Fibroblast of lung (primary cell): Measurements from ENCODE around the gene MRFAP1L1. TPM values are rescaled to one million over a fixed set of nuclear protein-coding genes. Genes with fewer than 3 reads are reported as not detected.

Experiments used
- DNase-seq, 2 donors: peaks; one replicate each; pipeline versions ENCODE4 v3.0.0 to v3.0.0-alpha.2; 2010; ENCODE audit warnings: low read depth in 2 of 2
- H2AFZ ChIP-seq: 2 replicates; pipeline ENCODE4 v1.5.1; 2012; ENCODE audit warnings: low read length, control low read depth, inconsistent platforms
- H3K27ac ChIP-seq: 2 replicates; pipeline ENCODE4 v1.5.1; 2011; ENCODE audit warnings: low read length, control low read depth; ENCODE audit not compliant: insufficient read depth
- H3K27me3 ChIP-seq: 2 replicates; pipeline ENCODE4 v1.5.1; 2011; ENCODE audit warnings: mild to moderate bottlenecking, low read length; ENCODE audit not compliant: control insufficient read depth, insufficient read depth
- H3K36me3 ChIP-seq: 2 replicates; pipeline ENCODE4 v1.5.1; 2011; ENCODE audit warnings: low read length; ENCODE audit not compliant: control insufficient read depth, insufficient read depth
- H3K4me1 ChIP-seq: 2 replicates; pipeline ENCODE4 v1.5.1; 2011; ENCODE audit warnings: low read length; ENCODE audit not compliant: control insufficient read depth, insufficient read depth; ENCODE audit errors: extremely low read depth
- H3K4me2 ChIP-seq: 2 replicates; pipeline ENCODE4 v1.5.1; 2011; ENCODE audit warnings: low read length, control low read depth; ENCODE audit not compliant: insufficient read depth; ENCODE audit errors: extremely low read depth
- H3K4me3 ChIP-seq, 4 experiments: fragments of 200-600 bp in 1 of 4; sonication (generic) in 1 of 4; replicated peaks in 1 of 4; 2 replicates each; pipeline ENCODE4 v1.5.1; 2011 to 2016; ENCODE audit warnings: low read length in 4 of 4, low read depth in 3 of 4, mild to moderate bottlenecking in 3 of 4, control low read depth in 2 of 4, inconsistent platforms in 1 of 4, mixed read lengths in 1 of 4; ENCODE audit not compliant: insufficient read depth in 1 of 4; ENCODE audit errors: control extremely low read depth in 1 of 4
- H3K79me2 ChIP-seq: 2 replicates; pipeline ENCODE4 v1.5.1; 2012; ENCODE audit warnings: mild to moderate bottlenecking, low read length, inconsistent platforms; ENCODE audit not compliant: control insufficient read depth, insufficient read depth
- H3K9ac ChIP-seq: 2 replicates; pipeline ENCODE4 v1.5.1; 2011; ENCODE audit warnings: mild to moderate bottlenecking, low read length, control low read depth; ENCODE audit not compliant: insufficient read depth
- H3K9me3 ChIP-seq: 2 replicates; pipeline ENCODE4 v1.5.1; 2012; ENCODE audit warnings: low read depth, low read length; ENCODE audit not compliant: control insufficient read depth, insufficient read depth
- H4K20me1 ChIP-seq: 2 replicates; pipeline ENCODE4 v1.5.1; 2011; ENCODE audit warnings: low read length; ENCODE audit not compliant: control insufficient read depth, insufficient read depth; ENCODE audit errors: extremely low read depth
- EZH2 ChIP-seq: IDR thresholded peaks from 2 replicates; pipeline ENCODE4 v1.5.1; 2012; ENCODE audit warnings: low read length, control low read depth, mild to moderate bottlenecking; ENCODE audit errors: missing control alignments
- polyA plus RNA-seq, 2 donors: library from polyadenylated mRNA; depleted of rRNA in 1 of 2; stranded (reverse) in 1 of 2; unstranded in 1 of 2; fragments of >200 nt; gene quantifications; 2 replicates each; pipeline ENCODE4 v1.2.1, GENCODE V29; 2011 to 2012; ENCODE audit warnings: missing spikeins in 1 of 2
- total RNA-seq: library from RNA; depleted of rRNA; stranded (reverse); fragments of >200 nt; gene quantifications from 2 replicates; pipeline ENCODE4 v1.2.1, GENCODE V29; 2014
- TF ChIP-seq, protein P1 (sequence below), 2 donors: IDR thresholded peaks in 1 of 2; conservative IDR thresholded peaks in 1 of 2; 1 replicate in 1 of 2; 2 replicates in 1 of 2; pipeline ENCODE4 v1.5.1; 2011 to 2012; ENCODE audit warnings: low read length in 2 of 2, control low read depth in 1 of 2, inconsistent platforms in 1 of 2, low read depth in 1 of 2, mild to moderate bottlenecking in 1 of 2

MRFAP1L1 gene
- total and polyA plus RNA-seq, 2 donors (not counting 1 experiment from before 2014, with no cell fraction given): 41.6 to 77.4 TPM

DNA sequence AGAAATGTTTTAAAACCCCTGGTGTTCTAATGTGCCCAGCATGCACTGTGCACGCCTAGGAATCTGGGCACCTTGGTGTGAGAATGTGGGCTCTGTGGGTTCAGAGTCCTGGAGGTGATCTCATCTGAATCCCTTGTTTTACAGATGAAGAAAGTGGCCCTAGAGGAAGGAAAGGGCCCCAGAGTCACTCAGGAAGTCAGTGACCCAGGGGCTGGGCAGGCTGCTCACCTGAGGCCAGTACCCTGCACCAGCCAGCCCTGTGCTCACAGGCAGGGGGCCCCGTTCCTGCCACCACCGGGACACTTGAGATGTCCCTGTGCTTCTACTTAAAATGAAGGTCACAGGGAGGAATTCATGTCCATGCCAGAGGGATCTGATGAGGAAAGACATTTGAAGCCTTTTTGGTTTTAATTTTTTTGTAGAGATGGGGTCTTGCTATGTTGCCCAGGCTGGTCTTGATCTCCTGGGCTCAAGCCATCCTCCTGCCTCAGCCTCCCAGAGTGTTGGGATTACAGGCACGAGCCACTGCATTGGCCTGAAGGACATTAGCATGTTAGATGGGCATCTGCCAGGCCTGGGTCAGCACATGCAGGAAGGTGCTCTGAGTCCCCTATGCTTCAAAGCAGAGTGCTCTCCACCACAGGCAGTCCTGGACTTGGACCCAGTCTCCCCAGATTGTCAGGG, 23.4 kb downstream of the MRFAP1L1 start:
- H3K4me3 ChIP-seq: no peak overlapping the region
- H3K79me2 ChIP-seq: no peaks in the 10 kb centered on the region
- H3K36me3 ChIP-seq: no peaks in the 10 kb centered on the region
- no peak overlapping the region for H3K27ac ChIP-seq
- no peaks in the 10 kb centered on the region for H3K27me3 ChIP-seq
- peaks cover 7% of the 10 kb centered on the region for H3K4me1 ChIP-seq
- no peak overlapping the region for H3K4me2 ChIP-seq
- no peaks in the 10 kb centered on the region for H3K9me3 ChIP-seq
- no peak overlapping the region for H3K9ac ChIP-seq
- H4K20me1 ChIP-seq: no peaks in the 10 kb centered on the region
- TF ChIP-seq, protein P1, sequence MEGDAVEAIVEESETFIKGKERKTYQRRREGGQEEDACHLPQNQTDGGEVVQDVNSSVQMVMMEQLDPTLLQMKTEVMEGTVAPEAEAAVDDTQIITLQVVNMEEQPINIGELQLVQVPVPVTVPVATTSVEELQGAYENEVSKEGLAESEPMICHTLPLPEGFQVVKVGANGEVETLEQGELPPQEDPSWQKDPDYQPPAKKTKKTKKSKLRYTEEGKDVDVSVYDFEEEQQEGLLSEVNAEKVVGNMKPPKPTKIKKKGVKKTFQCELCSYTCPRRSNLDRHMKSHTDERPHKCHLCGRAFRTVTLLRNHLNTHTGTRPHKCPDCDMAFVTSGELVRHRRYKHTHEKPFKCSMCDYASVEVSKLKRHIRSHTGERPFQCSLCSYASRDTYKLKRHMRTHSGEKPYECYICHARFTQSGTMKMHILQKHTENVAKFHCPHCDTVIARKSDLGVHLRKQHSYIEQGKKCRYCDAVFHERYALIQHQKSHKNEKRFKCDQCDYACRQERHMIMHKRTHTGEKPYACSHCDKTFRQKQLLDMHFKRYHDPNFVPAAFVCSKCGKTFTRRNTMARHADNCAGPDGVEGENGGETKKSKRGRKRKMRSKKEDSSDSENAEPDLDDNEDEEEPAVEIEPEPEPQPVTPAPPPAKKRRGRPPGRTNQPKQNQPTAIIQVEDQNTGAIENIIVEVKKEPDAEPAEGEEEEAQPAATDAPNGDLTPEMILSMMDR (conservative IDR thresholded peaks at IDR 0.05 in 1 of 2, IDR thresholded peaks at IDR 0.05 in 1 of 2; ENCODE audit: low read depth in 1 of 2, low read length in 2 of 2): no peak
- no peak for TF ChIP-seq EZH2
- no peak overlapping the region for H2AFZ ChIP-seq
- no peak for DNase-seq

DNA sequence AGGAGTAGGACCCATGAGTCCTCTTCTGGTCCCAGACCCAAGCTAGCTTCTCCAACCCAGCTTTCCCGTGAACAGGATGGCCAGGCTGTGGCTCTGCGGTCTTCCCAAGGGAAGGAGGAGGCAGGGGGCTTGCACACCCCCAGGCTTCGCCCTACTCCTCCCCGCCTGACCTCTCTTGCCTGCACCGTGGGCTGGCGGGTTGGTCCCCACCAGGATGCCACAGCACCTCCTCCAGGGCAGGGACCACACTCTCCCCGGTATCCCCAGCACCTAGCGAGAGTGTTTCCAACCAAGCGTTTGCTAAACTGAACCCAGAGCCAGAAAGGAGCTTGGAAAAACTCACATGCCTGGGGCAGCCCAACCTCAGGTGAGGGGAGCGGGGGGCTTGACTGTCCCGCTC, 25.0 kb downstream of the MRFAP1L1 start:
- no peak overlapping the region for H2AFZ ChIP-seq
- no peak overlapping the region for H3K27ac ChIP-seq
- no peak overlapping the region for H3K4me3 ChIP-seq
- no peak overlapping the region for H3K9ac ChIP-seq
- TF ChIP-seq, protein P1 (conservative IDR thresholded peaks at IDR 0.05 in 1 of 2, IDR thresholded peaks at IDR 0.05 in 1 of 2; ENCODE audit: low read depth in 1 of 2, low read length in 2 of 2): no peak
- TF ChIP-seq EZH2: no peak
- H3K4me1 ChIP-seq: peaks cover 7% of the 10 kb centered on the region
- H3K79me2 ChIP-seq: no peaks in the 10 kb centered on the region
- H4K20me1 ChIP-seq: no peaks in the 10 kb centered on the region
- no peaks in the 10 kb centered on the region for H3K36me3 ChIP-seq
- no peak for DNase-seq
- no peaks in the 10 kb centered on the region for H3K27me3 ChIP-seq
- no peaks in the 10 kb centered on the region for H3K9me3 ChIP-seq
- H3K4me2 ChIP-seq: no peak overlapping the region

DNA sequence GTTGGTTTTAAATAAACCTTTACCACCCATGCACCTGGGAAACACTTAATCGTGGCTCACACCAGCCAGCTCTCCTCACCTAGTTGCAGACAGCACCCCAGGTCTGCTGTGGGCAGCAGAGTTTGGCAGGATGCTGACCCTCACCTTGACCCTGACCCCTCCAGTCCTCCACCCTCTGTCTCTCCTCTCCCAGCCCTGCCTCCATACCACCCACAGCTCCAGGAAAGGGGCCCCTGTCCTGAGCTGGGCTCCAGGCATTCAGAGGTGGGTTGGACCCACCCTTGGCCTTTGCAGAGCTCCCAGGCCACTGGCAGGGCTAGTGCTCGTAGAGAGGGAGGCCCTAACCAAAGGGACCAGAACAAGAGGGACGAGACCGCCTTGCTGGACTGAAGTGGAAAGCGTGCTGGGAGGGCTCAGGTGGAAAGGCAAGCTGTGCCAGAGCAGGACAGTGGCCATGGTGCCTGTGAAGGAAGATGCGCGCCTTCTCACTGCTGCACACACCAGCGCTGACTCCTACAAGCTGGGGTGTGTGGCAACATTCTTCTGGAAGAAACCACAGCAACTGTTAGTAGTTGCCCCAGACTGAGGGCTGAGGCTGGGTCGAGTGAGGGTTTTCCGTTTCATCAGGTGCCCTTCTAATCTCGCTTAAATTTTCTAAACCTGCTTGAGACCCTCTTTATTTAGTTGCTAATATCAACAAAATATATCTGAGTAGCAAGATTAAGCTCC, 26.6 kb downstream of the MRFAP1L1 start:
- Histone ChIP-seq H3K79me2 (no peaks in the 10 kb centered on the region), H2AFZ (no peak overlapping the region), H3K4me3 (no peak overlapping the region), H3K36me3 (no peaks in the 10 kb centered on the region), H4K20me1 (no peaks in the 10 kb centered on the region), H3K9ac (no peak overlapping the region), H3K27me3 (no peaks in the 10 kb centered on the region), H3K4me1 (no peaks in the 10 kb centered on the region), H3K9me3 (no peaks in the 10 kb centered on the region), H3K27ac (no peak overlapping the region), H3K4me2 (no peak overlapping the region)
- no peak for DNase-seq
- TF ChIP-seq EZH2: no peak
- TF ChIP-seq, protein P1 (conservative IDR thresholded peaks at IDR 0.05 in 1 of 2, IDR thresholded peaks at IDR 0.05 in 1 of 2; ENCODE audit: low read depth in 1 of 2, low read length in 2 of 2): no peak
